H1 (cell line): ENCODE measurements around the gene DOCK9. TPM values are rescaled to one million over a fixed set of nuclear protein-coding genes. Genes with fewer than 3 reads are reported as not detected.

ENCODE experiments used
- CHD7 ChIP-seq: fragments of 300-600 bp; sonication (generic); IDR thresholded peaks from 2 replicates; pipeline ENCODE4 v1.7.1; 2012; ENCODE audit warnings: low read length, moderate library complexity, mild to moderate bottlenecking, inconsistent platforms; ENCODE audit not compliant: insufficient replicate concordance
- NANOG ChIP-seq: IDR thresholded peaks from 2 replicates; pipeline ENCODE4 v1.6.1; 2011; ENCODE audit warnings: low read length, low read depth, mild to moderate bottlenecking, inconsistent platforms; ENCODE audit not compliant: insufficient read depth, poor library complexity, severe bottlenecking
- POLR2AphosphoS5 ChIP-seq: IDR thresholded peaks from 2 replicates; pipeline ENCODE4 v1.6.1; 2011; ENCODE audit warnings: low read depth, low read length
- RAD21 ChIP-seq, 2 experiments: IDR thresholded peaks in 1 of 2; conservative IDR thresholded peaks in 1 of 2; 2 replicates each; pipeline ENCODE4 v1.6.1; 2011; ENCODE audit warnings: low read depth in 2 of 2, low read length in 2 of 2, improper control_type of control experiment in 1 of 2, inconsistent platforms in 1 of 2, mild to moderate bottlenecking in 1 of 2, moderate library complexity in 1 of 2
- polyA plus RNA-seq, 7 experiments: library from polyadenylated mRNA; depleted of rRNA in 3 of 7; stranded (reverse) in 5 of 7; unstranded in 2 of 7; fragments of >200 nt in 5 of 7; fragments of 200-250 nt in 2 of 7; gene quantifications; 1 replicate in 5 of 7; 2 replicates in 1 of 7; 4 replicates in 1 of 7; pipeline versions ENCODE4 v1.2.1 to v1.2.3, GENCODE V29; 2011 to 2013; ENCODE audit warnings: missing spikeins in 2 of 7, mixed read lengths in 2 of 7
- total RNA-seq: library from RNA; stranded (reverse); fragmentation: NEBNext Ultra II Directional; extraction: Animal tissue kit (Norgen Biotek cat#: 25700); gene quantifications from 2 replicates; pipeline ENCODE4 v1.2.1, GENCODE V29; 2021

DOCK9 gene
- total and polyA plus RNA-seq, 2 of the 8 experiments (the other 6 are each of a cell fraction or from before 2014, with no cell fraction given) = 21.6 to 31.5 TPM

DNA sequence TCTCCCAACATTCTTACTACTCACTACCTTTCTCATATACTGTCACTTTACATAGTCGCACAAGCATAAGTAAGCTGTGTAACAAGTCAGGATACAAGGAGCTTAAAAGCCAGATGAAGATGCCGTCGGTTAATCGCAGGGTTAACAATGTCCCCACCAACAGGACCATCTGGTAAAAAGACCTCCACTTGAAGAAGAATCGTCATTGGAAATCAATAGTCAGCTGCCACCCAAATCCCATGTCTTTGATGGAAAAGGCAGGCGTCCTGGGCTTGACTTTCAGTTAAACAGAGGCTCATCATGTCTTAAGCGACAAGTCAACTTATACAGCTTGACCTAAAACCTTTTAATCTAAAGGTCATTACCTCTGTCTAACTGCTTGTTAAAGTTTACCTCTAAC is 27.2 kb downstream of the DOCK9 start (continued):
- no peak for TF ChIP-seq CHD7
- TF ChIP-seq NANOG = no peak
- TF ChIP-seq RAD21 (IDR thresholded peaks at IDR 0.05 in 1 of 2, conservative IDR thresholded peaks at IDR 0.05 in 1 of 2; ENCODE audit: low read depth in 2 of 2, low read length in 2 of 2) = no peak
- no peak for TF ChIP-seq POLR2AphosphoS5
